Neural cell (in vitro differentiated cells): Measurements from ENCODE around the gene STUM. TPM values are rescaled to one million over a fixed set of nuclear protein-coding genes. Genes with fewer than 3 reads are reported as not detected.

ENCODE experiments used
- H2AFZ ChIP-seq: fragments of 200-600, 300-800 bp; sonication (generic), shearing (Covaris generic); 2 replicates; pipeline ENCODE4 v1.6.0; 2014; ENCODE audit warnings: low read depth, mild to moderate bottlenecking, antibody characterized with exemption, low read length, moderate library complexity
- H3F3A ChIP-seq: fragments of 200-600 bp; shearing (Covaris generic); 2 replicates; pipeline ENCODE4 v1.6.1; 2016; ENCODE audit warnings: mild to moderate bottlenecking, moderate library complexity, mixed read lengths, antibody characterized with exemption, low read length; ENCODE audit not compliant: insufficient read depth, poor library complexity, severe bottlenecking
- H3K27ac ChIP-seq: fragments of 200-600, 300-800 bp; sonication (generic), shearing (Covaris generic); 2 replicates; pipeline ENCODE4 v1.5.1; 2014; ENCODE audit warnings: mild to moderate bottlenecking, low read length, moderate library complexity
- H3K27me3 ChIP-seq: fragments of 300-800, 200-600 bp; sonication (generic), shearing (Covaris generic); 2 replicates; pipeline ENCODE4 v1.6.0; 2014; ENCODE audit warnings: mild to moderate bottlenecking, low read depth, low read length, moderate library complexity; ENCODE audit not compliant: insufficient read depth
- H3K36me3 ChIP-seq: fragments of 300-800, 200-600 bp; sonication (generic), shearing (Covaris generic); 2 replicates; pipeline ENCODE4 v1.5.1; 2014; ENCODE audit warnings: mild to moderate bottlenecking, antibody characterized with exemption, low read length, moderate library complexity; ENCODE audit not compliant: insufficient read depth
- H3K4me2 ChIP-seq: fragments of 300-800, 200-600 bp; sonication (generic), shearing (Covaris generic); 2 replicates; pipeline ENCODE4 v1.6.0; 2014; ENCODE audit warnings: mild to moderate bottlenecking, low read length
- H3K4me3 ChIP-seq: fragments of 300-800, 200-600 bp; sonication (generic), shearing (Covaris generic); 2 replicates; pipeline ENCODE4 v1.5.1; 2014; ENCODE audit warnings: mild to moderate bottlenecking, low read length, moderate library complexity
- H3K79me2 ChIP-seq: fragments of 200-600 bp; shearing (Covaris generic); replicated peaks from 2 replicates; pipeline ENCODE4 v1.6.0; 2014; ENCODE audit warnings: mild to moderate bottlenecking, low read length, moderate library complexity; ENCODE audit not compliant: insufficient read depth
- H3K9ac ChIP-seq: fragments of 300-800, 200-600 bp; sonication (generic), shearing (Covaris generic); 2 replicates; pipeline ENCODE4 v1.6.1; 2016; ENCODE audit warnings: mild to moderate bottlenecking, low read length, mixed read lengths
- H3K9me2 ChIP-seq: fragments of 200-600 bp; shearing (Covaris generic); 2 replicates; pipeline ENCODE4 v1.6.1; 2016; ENCODE audit warnings: mild to moderate bottlenecking, low read length, mixed read lengths; ENCODE audit not compliant: insufficient read depth
- H3K9me3 ChIP-seq: fragments of 200-600, 300-800 bp; sonication (generic), shearing (Covaris generic); 2 replicates; pipeline ENCODE4 v1.6.1; 2016; ENCODE audit warnings: mild to moderate bottlenecking, mixed run types, low read length, moderate library complexity, mixed read lengths
- H4K20me1 ChIP-seq: fragments of 200-600 bp; shearing (Covaris generic); 2 replicates; pipeline ENCODE4 v1.6.1; 2016; ENCODE audit warnings: mild to moderate bottlenecking, mixed run types; ENCODE audit not compliant: insufficient read depth
- EP300 ChIP-seq: fragments of 450-650 bp; conservative IDR thresholded peaks from 2 replicates; pipeline ENCODE4 v1.6.1; 2014; ENCODE audit warnings: antibody characterized with exemption, mild to moderate bottlenecking, moderate library complexity; ENCODE audit not compliant: poor library complexity, severe bottlenecking
- EZH2 ChIP-seq: fragments of 200-600, 300-800 bp; shearing (Covaris generic), sonication (generic); IDR thresholded peaks from 2 replicates; pipeline ENCODE4 v1.6.1; 2014; ENCODE audit warnings: antibody characterized with exemption, low read length, borderline replicate concordance, mild to moderate bottlenecking; ENCODE audit not compliant: insufficient read depth, poor library complexity, severe bottlenecking
- MXI1 ChIP-seq: fragments of 450-650 bp; conservative IDR thresholded peaks from 2 replicates; pipeline ENCODE4 v1.6.1; 2014; ENCODE audit warnings: antibody characterized with exemption, mild to moderate bottlenecking; ENCODE audit not compliant: poor library complexity, severe bottlenecking
- POLR2AphosphoS5 ChIP-seq: IDR thresholded peaks from 2 replicates; pipeline ENCODE4 v1.6.1; 2012
- RAD21 ChIP-seq: fragments of 450-650 bp; conservative IDR thresholded peaks from 2 replicates; pipeline ENCODE4 v1.6.1; 2014; ENCODE audit warnings: antibody characterized with exemption, mild to moderate bottlenecking, moderate library complexity
- SMC3 ChIP-seq: fragments of 450-650 bp; conservative IDR thresholded peaks from 2 replicates; pipeline ENCODE4 v1.6.1; 2014; ENCODE audit warnings: antibody characterized with exemption, mild to moderate bottlenecking, moderate library complexity; ENCODE audit not compliant: poor library complexity
- TAF1 ChIP-seq: IDR thresholded peaks from 2 replicates; pipeline ENCODE4 v1.6.1; 2012; ENCODE audit warnings: low read depth
- polyA plus RNA-seq: library from polyadenylated mRNA; depleted of rRNA; stranded (reverse); fragments of >200 nt; gene quantifications from 2 replicates; pipeline ENCODE4 v1.2.3, GENCODE V29; 2014
- TF ChIP-seq, protein P1 (sequence below): fragments of 450-650 bp; IDR thresholded peaks from 2 replicates; pipeline ENCODE4 v1.5.1; 2014; ENCODE audit warnings: antibody characterized with exemption, mild to moderate bottlenecking, moderate library complexity; ENCODE audit not compliant: poor library complexity, severe bottlenecking
- TF ChIP-seq, protein P2 (sequence below): IDR thresholded peaks from 2 replicates; pipeline ENCODE4 v1.6.1; 2012; ENCODE audit warnings: borderline replicate concordance

STUM gene
- polyA plus RNA-seq, 1 donor from 2014 or later, result 0.52 TPM

GRCh38 chr1:226518375-226518774 lies 30.2 kb upstream of the STUM start:
- Histone ChIP-seq H3K36me3 (no peaks in the 10 kb centered on the region), H3K4me3 (no peak overlapping the region), H3K9me2 (no peaks in the 10 kb centered on the region), H3K4me2 (no peak overlapping the region), H3F3A (no peaks in the 10 kb centered on the region), H3K79me2 (no peaks in the 10 kb centered on the region), H3K27me3 (no peaks in the 10 kb centered on the region), H4K20me1 (no peaks in the 10 kb centered on the region), H3K9ac (no peak overlapping the region), H2AFZ (no peak overlapping the region), H3K27ac (no peak overlapping the region), H3K9me3 (no peaks in the 10 kb centered on the region)
- TF ChIP-seq EZH2 (no peak), POLR2AphosphoS5 (no peak), MXI1 (no peak), EP300 (no peak), RAD21 (no peak), TAF1 (no peak)
- TF ChIP-seq, protein P1, sequence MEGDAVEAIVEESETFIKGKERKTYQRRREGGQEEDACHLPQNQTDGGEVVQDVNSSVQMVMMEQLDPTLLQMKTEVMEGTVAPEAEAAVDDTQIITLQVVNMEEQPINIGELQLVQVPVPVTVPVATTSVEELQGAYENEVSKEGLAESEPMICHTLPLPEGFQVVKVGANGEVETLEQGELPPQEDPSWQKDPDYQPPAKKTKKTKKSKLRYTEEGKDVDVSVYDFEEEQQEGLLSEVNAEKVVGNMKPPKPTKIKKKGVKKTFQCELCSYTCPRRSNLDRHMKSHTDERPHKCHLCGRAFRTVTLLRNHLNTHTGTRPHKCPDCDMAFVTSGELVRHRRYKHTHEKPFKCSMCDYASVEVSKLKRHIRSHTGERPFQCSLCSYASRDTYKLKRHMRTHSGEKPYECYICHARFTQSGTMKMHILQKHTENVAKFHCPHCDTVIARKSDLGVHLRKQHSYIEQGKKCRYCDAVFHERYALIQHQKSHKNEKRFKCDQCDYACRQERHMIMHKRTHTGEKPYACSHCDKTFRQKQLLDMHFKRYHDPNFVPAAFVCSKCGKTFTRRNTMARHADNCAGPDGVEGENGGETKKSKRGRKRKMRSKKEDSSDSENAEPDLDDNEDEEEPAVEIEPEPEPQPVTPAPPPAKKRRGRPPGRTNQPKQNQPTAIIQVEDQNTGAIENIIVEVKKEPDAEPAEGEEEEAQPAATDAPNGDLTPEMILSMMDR, result no peak

GRCh38 chr1:226519135-226519534 lies 29.4 kb upstream of the STUM start:
- no peak for TF ChIP-seq MXI1
- no peak for TF ChIP-seq EP300
- TF ChIP-seq SMC3, result no peak
- TF ChIP-seq RAD21, result no peak
- TF ChIP-seq, protein P2, sequence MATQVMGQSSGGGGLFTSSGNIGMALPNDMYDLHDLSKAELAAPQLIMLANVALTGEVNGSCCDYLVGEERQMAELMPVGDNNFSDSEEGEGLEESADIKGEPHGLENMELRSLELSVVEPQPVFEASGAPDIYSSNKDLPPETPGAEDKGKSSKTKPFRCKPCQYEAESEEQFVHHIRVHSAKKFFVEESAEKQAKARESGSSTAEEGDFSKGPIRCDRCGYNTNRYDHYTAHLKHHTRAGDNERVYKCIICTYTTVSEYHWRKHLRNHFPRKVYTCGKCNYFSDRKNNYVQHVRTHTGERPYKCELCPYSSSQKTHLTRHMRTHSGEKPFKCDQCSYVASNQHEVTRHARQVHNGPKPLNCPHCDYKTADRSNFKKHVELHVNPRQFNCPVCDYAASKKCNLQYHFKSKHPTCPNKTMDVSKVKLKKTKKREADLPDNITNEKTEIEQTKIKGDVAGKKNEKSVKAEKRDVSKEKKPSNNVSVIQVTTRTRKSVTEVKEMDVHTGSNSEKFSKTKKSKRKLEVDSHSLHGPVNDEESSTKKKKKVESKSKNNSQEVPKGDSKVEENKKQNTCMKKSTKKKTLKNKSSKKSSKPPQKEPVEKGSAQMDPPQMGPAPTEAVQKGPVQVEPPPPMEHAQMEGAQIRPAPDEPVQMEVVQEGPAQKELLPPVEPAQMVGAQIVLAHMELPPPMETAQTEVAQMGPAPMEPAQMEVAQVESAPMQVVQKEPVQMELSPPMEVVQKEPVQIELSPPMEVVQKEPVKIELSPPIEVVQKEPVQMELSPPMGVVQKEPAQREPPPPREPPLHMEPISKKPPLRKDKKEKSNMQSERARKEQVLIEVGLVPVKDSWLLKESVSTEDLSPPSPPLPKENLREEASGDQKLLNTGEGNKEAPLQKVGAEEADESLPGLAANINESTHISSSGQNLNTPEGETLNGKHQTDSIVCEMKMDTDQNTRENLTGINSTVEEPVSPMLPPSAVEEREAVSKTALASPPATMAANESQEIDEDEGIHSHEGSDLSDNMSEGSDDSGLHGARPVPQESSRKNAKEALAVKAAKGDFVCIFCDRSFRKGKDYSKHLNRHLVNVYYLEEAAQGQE, result no peak
- TF ChIP-seq TAF1, result no peak
- TF ChIP-seq POLR2AphosphoS5, result no peak
- no peak overlapping the region for H3K27ac ChIP-seq
- no peaks in the 10 kb centered on the region for H3K9me2 ChIP-seq

More at GRCh38 chr1:226519135-226519534, 29.4 kb upstream of the STUM start:
- H3F3A ChIP-seq, result no peaks in the 10 kb centered on the region
- H3K4me2 ChIP-seq, result no peak overlapping the region
- no peaks in the 10 kb centered on the region for H3K79me2 ChIP-seq
- H4K20me1 ChIP-seq, result no peaks in the 10 kb centered on the region
- no peaks in the 10 kb centered on the region for H3K9me3 ChIP-seq
- no peak overlapping the region for H3K9ac ChIP-seq
- H3K4me3 ChIP-seq, result no peak overlapping the region
- no peak overlapping the region for H2AFZ ChIP-seq
- H3K36me3 ChIP-seq, result no peaks in the 10 kb centered on the region
- no peaks in the 10 kb centered on the region for H3K27me3 ChIP-seq
